ENCODE measurements around the gene MRM2.

DNA sequence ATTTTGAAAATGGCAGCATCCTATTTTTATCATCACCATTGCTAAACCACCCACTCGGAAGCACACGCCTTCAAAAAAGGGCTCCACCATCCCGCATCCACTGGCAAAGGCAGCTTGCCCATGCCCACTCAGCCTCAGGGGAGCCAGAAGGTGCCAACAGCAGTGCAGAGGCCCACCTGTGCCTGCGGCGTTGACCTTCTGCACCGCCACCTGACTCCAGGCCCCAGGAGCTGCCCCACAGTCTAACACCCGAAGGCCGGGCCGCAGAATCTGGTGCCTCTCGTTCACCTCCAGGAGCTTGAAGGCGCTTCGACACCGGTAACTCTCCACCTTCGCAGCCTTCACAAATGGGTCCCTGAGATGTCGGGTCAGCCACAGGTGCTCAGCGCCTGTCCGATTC lies 2.8 kb downstream of the MRM2 start:
- TF ChIP-seq, protein P1, sequence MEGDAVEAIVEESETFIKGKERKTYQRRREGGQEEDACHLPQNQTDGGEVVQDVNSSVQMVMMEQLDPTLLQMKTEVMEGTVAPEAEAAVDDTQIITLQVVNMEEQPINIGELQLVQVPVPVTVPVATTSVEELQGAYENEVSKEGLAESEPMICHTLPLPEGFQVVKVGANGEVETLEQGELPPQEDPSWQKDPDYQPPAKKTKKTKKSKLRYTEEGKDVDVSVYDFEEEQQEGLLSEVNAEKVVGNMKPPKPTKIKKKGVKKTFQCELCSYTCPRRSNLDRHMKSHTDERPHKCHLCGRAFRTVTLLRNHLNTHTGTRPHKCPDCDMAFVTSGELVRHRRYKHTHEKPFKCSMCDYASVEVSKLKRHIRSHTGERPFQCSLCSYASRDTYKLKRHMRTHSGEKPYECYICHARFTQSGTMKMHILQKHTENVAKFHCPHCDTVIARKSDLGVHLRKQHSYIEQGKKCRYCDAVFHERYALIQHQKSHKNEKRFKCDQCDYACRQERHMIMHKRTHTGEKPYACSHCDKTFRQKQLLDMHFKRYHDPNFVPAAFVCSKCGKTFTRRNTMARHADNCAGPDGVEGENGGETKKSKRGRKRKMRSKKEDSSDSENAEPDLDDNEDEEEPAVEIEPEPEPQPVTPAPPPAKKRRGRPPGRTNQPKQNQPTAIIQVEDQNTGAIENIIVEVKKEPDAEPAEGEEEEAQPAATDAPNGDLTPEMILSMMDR (IDR thresholded peaks at IDR 0.05; ENCODE audit: poor library complexity, severe bottlenecking), result no peak
- TF ChIP-seq EZH2 (IDR thresholded peaks at IDR 0.05; ENCODE audit: borderline replicate concordance, insufficient read depth, low read length, poor library complexity, severe bottlenecking) (no peak), POLR2AphosphoS5 (IDR thresholded peaks at IDR 0.05) (no peak), SMC3 (conservative IDR thresholded peaks at IDR 0.05; ENCODE audit: poor library complexity) (no peak), EP300 (conservative IDR thresholded peaks at IDR 0.05; ENCODE audit: poor library complexity, severe bottlenecking) (no peak), RAD21 (conservative IDR thresholded peaks at IDR 0.05) (no peak), MXI1 (conservative IDR thresholded peaks at IDR 0.05; ENCODE audit: poor library complexity, severe bottlenecking) (no peak), TAF1 (IDR thresholded peaks at IDR 0.05; ENCODE audit: low read depth) (no peak)
- TF ChIP-seq, protein P2, sequence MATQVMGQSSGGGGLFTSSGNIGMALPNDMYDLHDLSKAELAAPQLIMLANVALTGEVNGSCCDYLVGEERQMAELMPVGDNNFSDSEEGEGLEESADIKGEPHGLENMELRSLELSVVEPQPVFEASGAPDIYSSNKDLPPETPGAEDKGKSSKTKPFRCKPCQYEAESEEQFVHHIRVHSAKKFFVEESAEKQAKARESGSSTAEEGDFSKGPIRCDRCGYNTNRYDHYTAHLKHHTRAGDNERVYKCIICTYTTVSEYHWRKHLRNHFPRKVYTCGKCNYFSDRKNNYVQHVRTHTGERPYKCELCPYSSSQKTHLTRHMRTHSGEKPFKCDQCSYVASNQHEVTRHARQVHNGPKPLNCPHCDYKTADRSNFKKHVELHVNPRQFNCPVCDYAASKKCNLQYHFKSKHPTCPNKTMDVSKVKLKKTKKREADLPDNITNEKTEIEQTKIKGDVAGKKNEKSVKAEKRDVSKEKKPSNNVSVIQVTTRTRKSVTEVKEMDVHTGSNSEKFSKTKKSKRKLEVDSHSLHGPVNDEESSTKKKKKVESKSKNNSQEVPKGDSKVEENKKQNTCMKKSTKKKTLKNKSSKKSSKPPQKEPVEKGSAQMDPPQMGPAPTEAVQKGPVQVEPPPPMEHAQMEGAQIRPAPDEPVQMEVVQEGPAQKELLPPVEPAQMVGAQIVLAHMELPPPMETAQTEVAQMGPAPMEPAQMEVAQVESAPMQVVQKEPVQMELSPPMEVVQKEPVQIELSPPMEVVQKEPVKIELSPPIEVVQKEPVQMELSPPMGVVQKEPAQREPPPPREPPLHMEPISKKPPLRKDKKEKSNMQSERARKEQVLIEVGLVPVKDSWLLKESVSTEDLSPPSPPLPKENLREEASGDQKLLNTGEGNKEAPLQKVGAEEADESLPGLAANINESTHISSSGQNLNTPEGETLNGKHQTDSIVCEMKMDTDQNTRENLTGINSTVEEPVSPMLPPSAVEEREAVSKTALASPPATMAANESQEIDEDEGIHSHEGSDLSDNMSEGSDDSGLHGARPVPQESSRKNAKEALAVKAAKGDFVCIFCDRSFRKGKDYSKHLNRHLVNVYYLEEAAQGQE (IDR thresholded peaks at IDR 0.05; ENCODE audit: borderline replicate concordance), result no peak
